Measurements from ENCODE around the gene CLDN11. TPM values are rescaled to one million over a fixed set of nuclear protein-coding genes. Genes with fewer than 3 reads are reported as not detected.

Gene CLDN11
- total RNA-seq, 2 experiments from 2014 or later = 0.32 to 0.34 TPM

DNA sequence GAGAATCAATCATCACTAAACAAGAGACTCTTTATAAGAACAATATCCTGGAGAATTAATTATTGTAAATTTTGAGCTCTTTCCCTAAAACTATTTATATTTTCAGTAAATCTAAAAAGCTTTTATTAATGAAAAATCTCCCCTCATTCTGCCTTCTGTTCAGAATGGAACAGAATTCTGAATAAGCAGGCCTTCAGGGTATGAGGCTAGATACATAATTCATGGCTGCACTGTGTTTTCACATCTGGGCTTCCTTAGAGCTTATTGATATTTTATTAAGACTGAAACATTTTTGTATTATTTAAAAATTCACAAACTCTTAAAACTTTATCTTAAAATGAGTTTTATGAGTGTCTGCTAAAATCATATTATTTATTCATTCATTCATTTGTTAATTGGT lies 24.8 kb downstream of the CLDN11 start:
- CTCF ChIA-PET (ENCODE audit: unreplicated experiment) = no interaction called here
- no TSS peak for BruUV-seq (replicated peaks)
- Histone ChIP-seq H2AFZ (ENCODE audit: low read length) (no peak overlapping the region), H3K4me1 (ENCODE audit: insufficient read depth, low read length, poor library complexity, severe bottlenecking) (no peaks in the 10 kb centered on the region), H3K4me3 (ENCODE audit: low read depth, low read length, poor library complexity, severe bottlenecking) (no peak overlapping the region), H3K9me3 (ENCODE audit: low read length) (no peaks in the 10 kb centered on the region), H3K9me2 (ENCODE audit: insufficient read depth, low read length) (no peaks in the 10 kb centered on the region), H4K20me1 (ENCODE audit: insufficient read depth, low read length) (no peaks in the 10 kb centered on the region), H3K27ac (ENCODE audit: low read depth, low read length, poor library complexity, severe bottlenecking) (no peak overlapping the region), H3K36me3 (ENCODE audit: insufficient read depth, low read length) (no peaks in the 10 kb centered on the region), H3K79me2 (ENCODE audit: insufficient read depth, low read depth, low read length) (no peaks in the 10 kb centered on the region), H3K4me2 (ENCODE audit: low read length) (no peak overlapping the region)
- intact Hi-C loops (cut with micrococcal nuclease; ENCODE audit: unreplicated experiment) = no loop called here
- TF ChIP-seq, protein P1, sequence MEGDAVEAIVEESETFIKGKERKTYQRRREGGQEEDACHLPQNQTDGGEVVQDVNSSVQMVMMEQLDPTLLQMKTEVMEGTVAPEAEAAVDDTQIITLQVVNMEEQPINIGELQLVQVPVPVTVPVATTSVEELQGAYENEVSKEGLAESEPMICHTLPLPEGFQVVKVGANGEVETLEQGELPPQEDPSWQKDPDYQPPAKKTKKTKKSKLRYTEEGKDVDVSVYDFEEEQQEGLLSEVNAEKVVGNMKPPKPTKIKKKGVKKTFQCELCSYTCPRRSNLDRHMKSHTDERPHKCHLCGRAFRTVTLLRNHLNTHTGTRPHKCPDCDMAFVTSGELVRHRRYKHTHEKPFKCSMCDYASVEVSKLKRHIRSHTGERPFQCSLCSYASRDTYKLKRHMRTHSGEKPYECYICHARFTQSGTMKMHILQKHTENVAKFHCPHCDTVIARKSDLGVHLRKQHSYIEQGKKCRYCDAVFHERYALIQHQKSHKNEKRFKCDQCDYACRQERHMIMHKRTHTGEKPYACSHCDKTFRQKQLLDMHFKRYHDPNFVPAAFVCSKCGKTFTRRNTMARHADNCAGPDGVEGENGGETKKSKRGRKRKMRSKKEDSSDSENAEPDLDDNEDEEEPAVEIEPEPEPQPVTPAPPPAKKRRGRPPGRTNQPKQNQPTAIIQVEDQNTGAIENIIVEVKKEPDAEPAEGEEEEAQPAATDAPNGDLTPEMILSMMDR (conservative IDR thresholded peaks at IDR 0.05; ENCODE audit: low read length) = no peak
- TF ChIP-seq EZH2phosphoT487 (IDR thresholded peaks at IDR 0.05; ENCODE audit: borderline replicate concordance, low read depth, low read length) = no peak
- POLR2A ChIA-PET = interaction anchor here (0.5 to 1.0 kb wide), 4 partner anchors 12 to 130 kb away, joined by 3 read pairs; no protein-coding TSS in a partner anchor
- no peak for DNase-seq (ENCODE audit: low spot score)

DNA sequence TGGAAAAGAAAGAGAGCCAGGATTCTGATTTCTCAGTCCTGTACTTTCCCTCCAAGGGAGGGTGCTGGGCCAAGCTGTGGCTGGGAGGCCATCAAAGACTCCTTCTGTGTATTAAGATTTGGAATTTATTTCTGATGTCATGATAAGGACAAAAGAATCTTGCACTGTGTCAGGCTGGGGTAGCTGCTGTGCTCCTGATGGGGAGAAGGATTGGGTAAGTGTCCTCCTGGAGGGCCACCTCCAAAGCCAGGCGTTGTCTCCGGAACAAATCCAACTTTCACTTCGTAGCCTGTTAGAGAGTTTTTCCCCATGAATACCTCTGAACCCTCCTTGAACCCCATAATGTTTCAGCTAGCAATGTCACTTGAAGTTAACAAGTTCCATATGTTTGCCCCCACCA lies 29.9 kb downstream of the CLDN11 start:
- POLR2A ChIA-PET = interaction anchor here (0.7 to 0.8 kb wide), 2 partner anchors 10 to 351 kb away, joined by 3 read pairs; no protein-coding TSS in a partner anchor
- Histone ChIP-seq H3K79me2 (ENCODE audit: insufficient read depth, low read depth, low read length) (no peaks in the 10 kb centered on the region), H3K4me3 (ENCODE audit: low read depth, low read length, poor library complexity, severe bottlenecking) (no peak overlapping the region), H3K27ac (ENCODE audit: low read depth, low read length, poor library complexity, severe bottlenecking) (no peak overlapping the region), H2AFZ (ENCODE audit: low read length) (no peak overlapping the region), H3K4me1 (ENCODE audit: insufficient read depth, low read length, poor library complexity, severe bottlenecking) (no peaks in the 10 kb centered on the region), H3K36me3 (ENCODE audit: insufficient read depth, low read length) (no peaks in the 10 kb centered on the region), H3K4me2 (ENCODE audit: low read length) (no peak overlapping the region), H3K9me3 (ENCODE audit: low read length) (no peaks in the 10 kb centered on the region), H4K20me1 (ENCODE audit: insufficient read depth, low read length) (no peaks in the 10 kb centered on the region), H3K9me2 (ENCODE audit: insufficient read depth, low read length) (no peaks in the 10 kb centered on the region)
- intact Hi-C loops (cut with micrococcal nuclease; ENCODE audit: unreplicated experiment) = no loop called here
- BruUV-seq (replicated peaks) = no TSS peak
- no peak for TF ChIP-seq EZH2phosphoT487 (IDR thresholded peaks at IDR 0.05; ENCODE audit: borderline replicate concordance, low read depth, low read length)
- TF ChIP-seq, protein P1 (conservative IDR thresholded peaks at IDR 0.05; ENCODE audit: low read length) = no peak
- CTCF ChIA-PET (ENCODE audit: unreplicated experiment) = no interaction called here
- no peak for DNase-seq (ENCODE audit: low spot score)

DNA sequence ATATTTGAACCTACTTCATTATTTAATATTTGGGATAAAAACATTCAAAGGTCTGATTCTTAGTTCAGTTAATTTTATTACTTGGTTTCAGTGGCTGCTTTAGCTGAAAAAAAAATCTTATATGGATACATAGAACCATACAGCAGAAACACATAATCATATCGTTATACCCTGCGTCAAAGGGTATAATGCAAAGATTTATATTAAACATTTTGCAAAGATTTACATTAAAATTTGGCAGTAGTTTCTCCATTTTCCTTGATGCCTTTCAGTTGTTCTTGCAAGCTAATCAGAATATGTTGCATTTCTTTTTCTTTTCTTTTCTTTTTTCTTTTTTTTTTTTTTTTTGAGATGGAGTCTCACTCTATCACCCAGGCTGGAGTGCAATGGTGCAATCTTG lies 31.4 kb downstream of the CLDN11 start:
- no peaks in the 10 kb centered on the region for H3K79me2 ChIP-seq (ENCODE audit: insufficient read depth, low read depth, low read length)
- CTCF ChIA-PET (ENCODE audit: unreplicated experiment) = no interaction called here
- intact Hi-C loops (cut with micrococcal nuclease; ENCODE audit: unreplicated experiment) = no loop called here
- no peaks in the 10 kb centered on the region for H3K9me2 ChIP-seq (ENCODE audit: insufficient read depth, low read length)
- DNase-seq (ENCODE audit: low spot score) = no peak
- H3K4me3 ChIP-seq (ENCODE audit: low read depth, low read length, poor library complexity, severe bottlenecking) = no peak overlapping the region
- TF ChIP-seq EZH2phosphoT487 (IDR thresholded peaks at IDR 0.05; ENCODE audit: borderline replicate concordance, low read depth, low read length) = no peak
- no peak overlapping the region for H2AFZ ChIP-seq (ENCODE audit: low read length)
- H3K4me1 ChIP-seq (ENCODE audit: insufficient read depth, low read length, poor library complexity, severe bottlenecking) = no peaks in the 10 kb centered on the region
- no peaks in the 10 kb centered on the region for H3K36me3 ChIP-seq (ENCODE audit: insufficient read depth, low read length)
- POLR2A ChIA-PET = interaction anchor here (0.6 to 0.9 kb wide), 2 partner anchors 16 to 709 kb away, joined by 3 to 5 read pairs; no protein-coding TSS in a partner anchor
- H4K20me1 ChIP-seq (ENCODE audit: insufficient read depth, low read length) = no peaks in the 10 kb centered on the region
- H3K27ac ChIP-seq (ENCODE audit: low read depth, low read length, poor library complexity, severe bottlenecking) = no peak overlapping the region
- H3K4me2 ChIP-seq (ENCODE audit: low read length) = no peak overlapping the region
- no peaks in the 10 kb centered on the region for H3K9me3 ChIP-seq (ENCODE audit: low read length)
- BruUV-seq (replicated peaks) = no TSS peak

Data from OCI-LY7 (cell line).